C4-2B (cell line): Measurements from ENCODE around the gene TUBB6.

Experiments
- H3K27ac ChIP-seq: fragments of 450-650 bp; 2 replicates; pipeline ENCODE4 v1.5.1; 2017
- ZFX ChIP-seq: fragments of 450-650 bp; IDR thresholded peaks from 2 replicates; pipeline ENCODE4 v1.6.1; 2017
- TF ChIP-seq, protein P1 (sequence below): fragments of 450-650 bp; conservative IDR thresholded peaks from 2 replicates; pipeline ENCODE4 v1.5.1; 2017; ENCODE audit warnings: mild to moderate bottlenecking

TUBB6 gene

DNA sequence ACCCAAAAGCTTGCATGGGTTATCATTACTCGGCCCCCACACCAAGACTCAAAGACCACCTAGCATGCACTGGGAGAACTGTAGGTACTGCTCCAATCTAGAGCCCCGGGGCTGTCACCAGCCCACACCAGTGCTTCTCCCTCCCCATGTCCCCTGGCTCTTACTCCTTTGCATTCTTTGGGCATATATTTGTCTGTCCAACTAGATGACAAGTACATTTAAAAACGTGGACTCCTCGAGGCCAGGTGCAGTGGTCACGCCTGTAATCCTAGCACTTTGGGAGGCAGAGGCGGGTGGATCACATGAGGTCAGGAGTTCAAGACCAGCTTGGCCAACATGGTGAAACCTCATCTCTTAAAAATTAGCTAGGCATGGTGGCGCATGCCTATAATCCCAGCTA, 61.2 kb downstream of the TUBB6 start:
- TF ChIP-seq ZFX = no peak
- TF ChIP-seq, protein P1, sequence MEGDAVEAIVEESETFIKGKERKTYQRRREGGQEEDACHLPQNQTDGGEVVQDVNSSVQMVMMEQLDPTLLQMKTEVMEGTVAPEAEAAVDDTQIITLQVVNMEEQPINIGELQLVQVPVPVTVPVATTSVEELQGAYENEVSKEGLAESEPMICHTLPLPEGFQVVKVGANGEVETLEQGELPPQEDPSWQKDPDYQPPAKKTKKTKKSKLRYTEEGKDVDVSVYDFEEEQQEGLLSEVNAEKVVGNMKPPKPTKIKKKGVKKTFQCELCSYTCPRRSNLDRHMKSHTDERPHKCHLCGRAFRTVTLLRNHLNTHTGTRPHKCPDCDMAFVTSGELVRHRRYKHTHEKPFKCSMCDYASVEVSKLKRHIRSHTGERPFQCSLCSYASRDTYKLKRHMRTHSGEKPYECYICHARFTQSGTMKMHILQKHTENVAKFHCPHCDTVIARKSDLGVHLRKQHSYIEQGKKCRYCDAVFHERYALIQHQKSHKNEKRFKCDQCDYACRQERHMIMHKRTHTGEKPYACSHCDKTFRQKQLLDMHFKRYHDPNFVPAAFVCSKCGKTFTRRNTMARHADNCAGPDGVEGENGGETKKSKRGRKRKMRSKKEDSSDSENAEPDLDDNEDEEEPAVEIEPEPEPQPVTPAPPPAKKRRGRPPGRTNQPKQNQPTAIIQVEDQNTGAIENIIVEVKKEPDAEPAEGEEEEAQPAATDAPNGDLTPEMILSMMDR = no peak
- H3K27ac ChIP-seq = no peak overlapping the region

DNA sequence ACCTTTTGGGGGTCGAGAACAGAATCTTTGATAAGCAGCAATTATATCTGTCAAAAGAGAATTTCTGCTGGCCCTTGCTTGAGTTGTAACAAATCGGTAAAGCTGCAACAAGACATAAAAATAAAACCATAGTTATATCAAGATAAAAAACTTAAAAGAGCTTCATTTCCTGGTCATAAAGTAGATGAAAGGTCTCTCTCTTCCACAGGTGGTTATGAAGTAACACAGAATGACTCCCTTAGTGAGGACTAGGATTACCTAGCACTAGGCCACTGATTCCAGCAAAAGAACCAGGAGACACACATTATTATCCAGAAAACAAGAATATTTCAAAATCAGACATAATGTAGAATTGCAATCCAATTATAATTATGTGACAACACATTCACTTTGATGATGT, 63.5 kb downstream of the TUBB6 start:
- TF ChIP-seq ZFX = no peak
- TF ChIP-seq, protein P1 = no peak
- no peak overlapping the region for H3K27ac ChIP-seq

DNA sequence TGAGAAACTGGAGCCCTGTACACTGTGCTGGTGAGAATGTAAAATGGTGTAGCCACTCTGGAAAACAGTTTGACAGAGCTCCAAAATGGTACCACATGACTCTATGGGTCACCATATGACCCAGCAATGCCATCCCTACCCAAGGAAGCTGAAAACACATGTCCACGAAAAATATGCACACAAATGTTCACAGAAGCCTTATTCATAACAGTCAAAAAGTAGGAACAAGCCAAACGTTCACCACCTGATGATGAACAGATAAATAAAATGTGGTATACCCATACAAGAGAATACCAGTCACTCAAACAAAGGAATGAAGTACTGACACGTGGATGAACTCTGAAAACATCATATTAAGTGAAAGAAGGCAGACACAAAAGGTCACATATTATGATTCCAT, 64.4 kb downstream of the TUBB6 start:
- no peak for TF ChIP-seq ZFX
- TF ChIP-seq, protein P1 = no peak
- H3K27ac ChIP-seq = no peak overlapping the region

DNA sequence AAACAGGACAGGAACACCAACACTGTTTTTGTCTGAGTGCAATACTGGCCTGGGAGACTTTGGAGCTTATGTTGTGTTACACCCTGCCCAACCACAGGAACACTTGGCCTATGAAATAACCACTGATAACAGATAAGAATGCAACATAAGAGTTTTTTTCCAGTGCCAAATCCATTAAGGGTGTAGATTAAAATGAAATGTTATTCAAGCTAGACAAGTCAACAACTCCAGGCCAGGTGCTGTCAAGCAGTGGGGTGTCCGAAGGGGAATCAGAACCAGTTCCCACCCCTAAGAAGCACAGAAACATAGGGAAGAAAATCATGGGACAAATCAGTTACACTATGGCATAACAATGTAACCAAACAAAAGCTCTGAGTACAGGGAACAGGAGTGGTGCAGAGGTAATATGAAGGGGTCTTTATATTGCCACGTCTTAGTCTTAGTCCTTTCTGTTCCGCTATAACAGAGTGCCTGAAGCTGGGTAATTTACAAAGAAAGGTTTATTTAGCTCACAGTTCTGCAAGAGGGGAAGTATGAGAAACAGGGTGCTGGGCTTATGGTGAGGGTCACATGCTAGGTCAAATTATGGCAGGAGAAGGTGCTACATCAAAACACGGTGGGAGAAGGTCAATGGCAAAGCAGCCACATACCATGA, 65.2 kb downstream of the TUBB6 start:
- no peak for TF ChIP-seq ZFX
- TF ChIP-seq, protein P1 = no peak
- no peak overlapping the region for H3K27ac ChIP-seq

DNA sequence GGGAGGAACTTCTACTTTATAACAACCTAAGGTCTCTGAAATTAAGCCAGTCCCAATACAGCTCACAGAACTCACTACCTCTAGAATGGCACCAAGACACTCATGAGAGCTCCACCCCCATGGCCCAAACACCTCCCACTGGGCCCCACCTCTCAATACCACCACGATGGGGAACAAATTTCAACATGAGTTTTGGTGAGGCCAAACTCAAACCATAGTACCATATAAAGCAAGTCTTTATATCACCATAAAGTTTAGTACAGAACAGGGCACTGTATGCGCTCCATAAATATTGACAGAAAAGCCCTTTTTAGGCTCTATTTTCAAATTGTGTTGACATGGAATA, 65.7 kb downstream of the TUBB6 start:
- TF ChIP-seq ZFX = no peak
- TF ChIP-seq, protein P1 = no peak
- H3K27ac ChIP-seq = no peak overlapping the region

DNA sequence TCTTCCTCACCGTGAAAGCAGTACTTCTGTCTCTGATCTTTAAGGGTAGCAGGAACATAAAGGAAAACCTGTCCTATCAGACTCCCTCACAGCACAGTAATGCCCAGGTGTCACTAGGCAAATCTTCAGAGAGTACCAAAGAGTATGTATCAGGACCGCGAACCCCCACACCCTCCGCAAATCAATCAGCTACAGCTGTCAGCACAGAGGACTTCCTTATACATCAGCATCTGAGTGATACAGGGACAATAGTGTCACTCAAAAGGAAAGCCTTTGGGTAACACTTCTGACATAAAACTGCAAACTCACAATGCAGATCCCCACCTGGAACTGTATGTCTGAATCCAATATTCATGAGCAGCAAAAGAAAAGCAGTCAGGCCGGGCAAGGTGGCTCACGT, 66.4 kb downstream of the TUBB6 start:
- H3K27ac ChIP-seq = no peak overlapping the region; the same call in 1 of the 2 replicates
- no peak for TF ChIP-seq ZFX
- TF ChIP-seq, protein P1 = no peak
